NCI-H510A (cell line): Measurements from ENCODE around the gene UBE2M.
"Not testable (repeated sequence)": the region's sequence is repeated elsewhere in the genome, so short reads cannot be mapped to it uniquely, and the experiment has no call there.

Experiments used
- DNase-seq: peaks from one replicate; lab custom pipeline; 2025; lab: John Stamatoyannopoulos, UW

UBE2M gene

GRCh38 chr19:58558066-58558622 is at the start of gene UBE2M:
UBE2M (minus strand) TSS chr19:58558611; CDS start chr19:58558381, 230 bp downstream.
- no peak for DNase-seq

GRCh38 chr19:58607213-58607612 is 48.8 kb upstream of the UBE2M start:
- not testable (repeated sequence) for DNase-seq

- DNase-seq: not testable (repeated sequence)
Measured at GRCh38 chr19:58606251-58606896, 48.0 kb upstream of the UBE2M start.

- DNase-seq: no peak
Measured at GRCh38 chr19:58586133-58586765, 27.8 kb upstream of the UBE2M start.

GRCh38 chr19:58585442-58586132 is 27.2 kb upstream of the UBE2M start:
- no peak for DNase-seq

- DNase-seq: no peak
Measured at GRCh38 chr19:58584498-58585441, 26.4 kb upstream of the UBE2M start.

GRCh38 chr19:58582985-58583384 is 24.6 kb upstream of the UBE2M start:
- DNase-seq: no peak

- no peak for DNase-seq
Measured at GRCh38 chr19:58581227-58582141, 23.1 kb upstream of the UBE2M start.

GRCh38 chr19:58579473-58580142 is 21.2 kb upstream of the UBE2M start:
- DNase-seq: no peak

- DNase-seq: no peak
Measured at GRCh38 chr19:58578012-58578925, 19.9 kb upstream of the UBE2M start.

GRCh38 chr19:58577581-58577980 is 19.2 kb upstream of the UBE2M start:
- DNase-seq: not testable (repeated sequence)

- no peak for DNase-seq
Measured at GRCh38 chr19:58575183-58576041, 17.0 kb upstream of the UBE2M start.

- DNase-seq: no peak
Measured at GRCh38 chr19:58573658-58574164, 15.3 kb upstream of the UBE2M start.

- no peak for DNase-seq
Measured at GRCh38 chr19:58572818-58573657, 14.6 kb upstream of the UBE2M start, which contains the start of gene MZF1. MZF1 (minus strand) TSS chr19:58573335; CDS start chr19:58571389, 1,946 bp downstream.

- DNase-seq: no peak
Measured at GRCh38 chr19:58572026-58572817, 13.8 kb upstream of the UBE2M start.

- DNase-seq: no peak
Measured at GRCh38 chr19:58571575-58571947, 13.2 kb upstream of the UBE2M start.
